ENCODE results near the gene UBE2E3.

- TF ChIP-seq PRDM15 (CRISPR knock-in tag; IDR thresholded peaks at IDR 0.05): no peak
- no peak for TF ChIP-seq CTCF (IDR thresholded peaks at IDR 0.05)
Measured at GRCh38 chr2:180960982-180961381, 19.4 kb upstream of the UBE2E3 start.
